A549 (cell line): ENCODE data around the gene ING3. TPM values are rescaled to one million over a fixed set of nuclear protein-coding genes. Genes with fewer than 3 reads are reported as not detected.

Experiments used
- ATAC-seq, 2 experiments: fragments of 200-7000 bp in 1 of 2; fragments of >200 bp in 1 of 2; cut with Nextera tagmentation in 1 of 2; cut with Tn5 transposase in 1 of 2; 3 replicates each; pipeline versions ENCODE4 v1.8.0 to v1.9.1; 2018 to 2020; ENCODE audit warnings: mild to moderate bottlenecking in 1 of 2, moderate library complexity in 1 of 2
- CTCF ChIA-PET: fragments of 300-600 bp; sonication (Branson Sonifier 250); formaldehyde crosslinking; extraction: SDS; loops from one replicate; lab custom pipeline; 2021; ENCODE audit warnings: antibody characterized with exemption, inconsistent platforms; lab: Yijun Ruan, JAX
- POLR2A ChIA-PET: fragments of 350-600 bp; formaldehyde crosslinking; extraction: SDS; loops from one replicate; lab custom pipeline; 2021; ENCODE audit warnings: antibody characterized with exemption, inconsistent platforms; lab: Yijun Ruan, JAX
- DNase-seq, 2 experiments: peaks; one replicate each; pipeline versions ENCODE4 v3.0.0 to v3.0.0-alpha.2; 2011 to 2016; ENCODE audit warnings: low read depth in 1 of 2, low spot score in 1 of 2
- FAIRE-seq: peaks from 2 replicates; lab custom pipeline; 2011; peaks lifted over from hg19 to GRCh38; lab: Jason Lieb, UNC
- H3K27ac ChIP-seq, 2 experiments: fragments of >200 bp; sonication (Bioruptor Twin); formaldehyde crosslinking; 3 replicates each; pipeline ENCODE4 v1.5.1; 2016 to 2017
- H3K4me1 ChIP-seq: fragments of >200 bp; sonication (Bioruptor Twin); formaldehyde crosslinking; 3 replicates; pipeline ENCODE4 v1.6.1; 2016
- H3K4me2 ChIP-seq: fragments of >200 bp; sonication (Bioruptor Twin); formaldehyde crosslinking; 3 replicates; pipeline ENCODE4 v1.6.1; 2016
- H3K4me3 ChIP-seq: fragments of >200 bp; sonication (Bioruptor Twin); formaldehyde crosslinking; 3 replicates; pipeline ENCODE4 v1.5.1; 2016
- H3K9me3 ChIP-seq: fragments of >200 bp; sonication (Bioruptor Twin); formaldehyde crosslinking; 3 replicates; pipeline ENCODE4 v1.6.1; 2016
- ATOH8 ChIP-seq: fragments of 250-450 bp; sonication (Bioruptor Pico); IDR thresholded peaks from 2 replicates; pipeline ENCODE4 v1.5.0; 2020; ENCODE audit warnings: low read depth, mild to moderate bottlenecking, moderate library complexity
- CBX2 ChIP-seq: fragments of 200-600 bp; sonication (generic); IDR thresholded peaks from 2 replicates; pipeline ENCODE4 v1.6.1; 2016; ENCODE audit warnings: low read depth, mild to moderate bottlenecking, borderline replicate concordance
- CEBPB ChIP-seq, 2 experiments: fragments of >200 bp in 1 of 2; sonication (Bioruptor Twin) in 1 of 2; formaldehyde crosslinking in 1 of 2; IDR thresholded peaks; 2 replicates each; pipeline ENCODE4 v1.6.1; 2012 to 2016
- CHD2 ChIP-seq: fragments of 150-350 bp; IDR thresholded peaks from 2 replicates; pipeline ENCODE4 v1.6.1; 2014; ENCODE audit warnings: low read length; ENCODE audit not compliant: partially characterized antibody
- CHD4 ChIP-seq: fragments of 200-600 bp; sonication (generic); IDR thresholded peaks from 2 replicates; pipeline ENCODE4 v1.6.1; 2016; ENCODE audit warnings: antibody characterized with exemption, mild to moderate bottlenecking, borderline replicate concordance
- E2F6 ChIP-seq: IDR thresholded peaks from 2 replicates; pipeline ENCODE4 v1.6.1; 2012; ENCODE audit warnings: low read depth, borderline replicate concordance
- EHMT2 ChIP-seq: fragments of 200-600 bp; sonication (generic); IDR thresholded peaks from 2 replicates; pipeline ENCODE4 v1.6.1; 2016; ENCODE audit warnings: antibody characterized with exemption, low read depth, mild to moderate bottlenecking, moderate library complexity
- GATA3 ChIP-seq: IDR thresholded peaks from 2 replicates; pipeline ENCODE4 v1.6.1; 2012; ENCODE audit warnings: borderline replicate concordance
- HMGXB4 ChIP-seq: fragments of 250-450 bp; sonication (Bioruptor Pico); IDR thresholded peaks from 2 replicates; pipeline ENCODE4 v1.5.0; 2021; ENCODE audit warnings: mild to moderate bottlenecking, moderate library complexity, borderline replicate concordance
- HOXA7 ChIP-seq: fragments of 250-450 bp; sonication (Bioruptor Pico); IDR thresholded peaks from 2 replicates; pipeline ENCODE4 v1.5.0; 2020; ENCODE audit warnings: mild to moderate bottlenecking, moderate library complexity
- HOXB13 ChIP-seq: fragments of 250-450 bp; sonication (Bioruptor Pico); IDR thresholded peaks from 2 replicates; pipeline ENCODE4 v1.5.0; 2020; ENCODE audit warnings: low read depth, mild to moderate bottlenecking, moderate library complexity
- HOXB5 ChIP-seq: fragments of 250-450 bp; sonication (Bioruptor Pico); IDR thresholded peaks from 2 replicates; pipeline ENCODE4 v1.5.0; 2020; ENCODE audit warnings: mild to moderate bottlenecking, moderate library complexity
- KDM1A ChIP-seq: fragments of 200-600 bp; sonication (generic); IDR thresholded peaks from 2 replicates; pipeline ENCODE4 v1.6.1; 2016; ENCODE audit warnings: low read depth, mild to moderate bottlenecking
- MAFK ChIP-seq: fragments of 450-650 bp; IDR thresholded peaks from 2 replicates; pipeline ENCODE4 v1.6.1; 2014; ENCODE audit not compliant: partially characterized antibody
- MYC ChIP-seq: IDR thresholded peaks from 2 replicates; pipeline ENCODE4 v1.6.1; 2012; ENCODE audit warnings: mild to moderate bottlenecking, inconsistent platforms, low read length, improper control_type of control experiment, borderline replicate concordance
- NFE2L2 ChIP-seq: fragments of 150-350 bp; conservative IDR thresholded peaks from 2 replicates; pipeline ENCODE4 v1.6.1; 2014; ENCODE audit warnings: low read length
- NPAS2 ChIP-seq: fragments of 250-450 bp; sonication (Bioruptor Pico); IDR thresholded peaks from 2 replicates; pipeline ENCODE4 v1.8.0; 2022; ENCODE audit warnings: mild to moderate bottlenecking, moderate library complexity, borderline replicate concordance
- RAD21 ChIP-seq, 2 experiments: fragments of >200 bp in 1 of 2; sonication (Bioruptor Twin) in 1 of 2; formaldehyde crosslinking in 1 of 2; IDR thresholded peaks in 1 of 2; conservative IDR thresholded peaks in 1 of 2; 2 replicates in 1 of 2; 3 replicates in 1 of 2; pipeline ENCODE4 v1.6.1; 2012 to 2018; ENCODE audit warnings: inconsistent platforms in 1 of 2
- RCOR1 ChIP-seq: fragments of 150-350 bp; IDR thresholded peaks from 2 replicates; pipeline ENCODE4 v1.6.1; 2014; ENCODE audit warnings: antibody characterized with exemption, low read length, low read depth
- REST ChIP-seq: fragments of 200-600 bp; sonication (generic); IDR thresholded peaks from 2 replicates; pipeline ENCODE4 v1.6.1; 2016; ENCODE audit warnings: antibody characterized with exemption, mild to moderate bottlenecking, moderate library complexity
- RFX5 ChIP-seq: fragments of 450-650 bp; IDR thresholded peaks from 2 replicates; pipeline ENCODE4 v1.7.1; 2014; ENCODE audit warnings: antibody characterized with exemption, mild to moderate bottlenecking, moderate library complexity
- RNF2 ChIP-seq: fragments of 200-600 bp; sonication (generic); IDR thresholded peaks from 2 replicates; pipeline ENCODE4 v1.6.1; 2016; ENCODE audit warnings: low read depth, mild to moderate bottlenecking, antibody characterized with exemption, moderate library complexity, borderline replicate concordance
- SREBF2 ChIP-seq: fragments of 450-650 bp; IDR thresholded peaks from 2 replicates; pipeline ENCODE4 v1.6.1; 2014; ENCODE audit warnings: mild to moderate bottlenecking, moderate library complexity
- TP53 ChIP-seq: fragments of 250-450 bp; sonication (Bioruptor Pico); IDR thresholded peaks from 2 replicates; pipeline ENCODE4 v1.5.0; 2021; ENCODE audit warnings: mild to moderate bottlenecking, moderate library complexity
- ZC3H11A ChIP-seq: fragments of 450-650 bp; IDR thresholded peaks from 2 replicates; pipeline ENCODE4 v1.6.1; 2014; ENCODE audit warnings: antibody characterized with exemption, mild to moderate bottlenecking
- ZFP36 ChIP-seq: fragments of 450-650 bp; IDR thresholded peaks from 2 replicates; pipeline ENCODE4 v1.6.1; 2014; ENCODE audit warnings: borderline replicate concordance; ENCODE audit not compliant: partially characterized antibody
- WGBS: methylation state at CpG from one replicate; pipeline ENCODE4 v1.1.6; 2017; ENCODE audit errors: missing lambda C conversion rate; 5-methylcytosine and 5-hydroxymethylcytosine counted together
- polyA plus RNA-seq, 4 experiments: library from polyadenylated mRNA; depleted of rRNA in 3 of 4; stranded (reverse); fragments of >200 nt; fragmentation: RNase III in 1 of 4; extraction: RNeasy Plus Mini Kit Qiagen cat#74134 plus additional on column Dnase treatment in 1 of 4; gene quantifications; 2 replicates in 3 of 4; 3 replicates in 1 of 4; pipeline ENCODE4 v1.2.3, GENCODE V29; 2011 to 2017

The ING3 gene
- polyA plus RNA-seq, 2 of the 4 experiments (the other 2 are of a cell fraction) = 5.6 to 11.3 TPM

GRCh38 chr7:120949998-120950538, 509 bp upstream of the ING3 start (continued):
- TF ChIP-seq EHMT2 (no peak), CEBPB (IDR thresholded peaks at IDR 0.05) (no peak), HOXA7 (CRISPR knock-in tag) (no peak), KDM1A (no peak), RFX5 (no peak), NFE2L2 (no peak), TP53 (CRISPR knock-in tag) (no peak)

GRCh38 chr7:120951309-120951699, 727 bp downstream of the ING3 start:
- no peak for ATAC-seq
- H3K27ac ChIP-seq = peak overlapping the region; percentile 95 to 97
- CTCF ChIA-PET = interaction anchor here (0.9 to 1.1 kb wide), 3 partner anchors 10 to 159 kb away, joined by 3 read pairs; no protein-coding TSS in a partner anchor

GRCh38 chr7:120951826-120952225, 1.2 kb downstream of the ING3 start:
- CTCF ChIA-PET = interaction anchor here (1.0 to 1.1 kb wide), 2 partner anchors 10 to 160 kb away, joined by 3 read pairs; no protein-coding TSS in a partner anchor
- ATAC-seq = no peak
- TF ChIP-seq MAFK = no peak
- TF ChIP-seq RCOR1 = no peak
- no peak for TF ChIP-seq RAD21 (conservative IDR thresholded peaks at IDR 0.05 in 1 of 2, IDR thresholded peaks at IDR 0.05 in 1 of 2)
- no peak for TF ChIP-seq CHD4
- no peak for TF ChIP-seq HMGXB4 (CRISPR knock-in tag)
- no peak for TF ChIP-seq GATA3
- TF ChIP-seq MYC = no peak
- no peak for TF ChIP-seq ZFP36
- TF ChIP-seq REST = no peak
- TF ChIP-seq RFX5 = no peak
- TF ChIP-seq RNF2 = no peak
- TF ChIP-seq CHD2 = no peak
- no peak for TF ChIP-seq CBX2
- no peak for TF ChIP-seq SREBF2
- TF ChIP-seq E2F6 = no peak
- H3K27ac ChIP-seq = no peak overlapping the region
- peaks cover 11% of the 10 kb centered on the region; the same call in 2 of the 3 replicates for H3K4me1 ChIP-seq
- DNase-seq = no peak
- H3K4me3 ChIP-seq = peak overlapping the region; percentile 68
- POLR2A ChIA-PET = no interaction called here
- H3K9me3 ChIP-seq = no peaks in the 10 kb centered on the region
- no peak for FAIRE-seq
- WGBS = 56% methylated on average over 2 of the region's 2 CpGs
- H3K4me2 ChIP-seq = peak overlapping the region; percentile 66

More at GRCh38 chr7:120951309-120951699, 727 bp downstream of the ING3 start:
- Histone ChIP-seq H3K4me3 (peak overlapping the region; percentile 68), H3K9me3 (no peaks in the 10 kb centered on the region), H3K4me1 (peaks cover 11% of the 10 kb centered on the region; the same call in 2 of the 3 replicates), H3K4me2 (peak overlapping the region; percentile 66)
- no peak for DNase-seq
- POLR2A ChIA-PET = interaction anchor here (1.0 to 1.6 kb wide), 3 partner anchors 131 to 445 kb away, joined by 3 to 10 read pairs (median 3); partner anchors contain the start of gene FAM3C
- TF ChIP-seq RAD21 (conservative IDR thresholded peaks at IDR 0.05 in 1 of 2, IDR thresholded peaks at IDR 0.05 in 1 of 2) (no peak), CBX2 (no peak), ZC3H11A (no peak), HOXB13 (CRISPR knock-in tag) (no peak), RFX5 (no peak), HOXB5 (CRISPR knock-in tag) (no peak), NPAS2 (CRISPR knock-in tag) (no peak), ATOH8 (CRISPR knock-in tag) (no peak)
- 3% methylated on average over 8 of the region's 8 CpGs for WGBS
- FAIRE-seq = no peak
